HepG2 (cell line): Measurements from ENCODE around the gene ZPR1. TPM values are rescaled to one million over a fixed set of nuclear protein-coding genes. Genes with fewer than 3 reads are reported as not detected.

Experiments
- CREB1 ChIP-seq, 2 experiments: fragments of 450-650 bp in 1 of 2; IDR thresholded peaks; 2 replicates each; pipeline ENCODE4 v1.6.1; 2016 to 2017; ENCODE audit warnings: control low read depth in 1 of 2, mild to moderate bottlenecking in 1 of 2, missing compliant biosample characterization in 1 of 2, missing genetic modification characterization in 1 of 2
- ESRRA ChIP-seq: sonication (generic); formaldehyde crosslinking; IDR thresholded peaks from 2 replicates; pipeline ENCODE4 v1.5.1; 2020; ENCODE audit warnings: mild to moderate bottlenecking, low read depth, missing genetic modification reagents
- HDAC2 ChIP-seq: sonication (generic); formaldehyde crosslinking; IDR thresholded peaks from 2 replicates; pipeline ENCODE4 v1.4.0; 2020; ENCODE audit warnings: missing genetic modification reagents
- LCORL ChIP-seq, 2 experiments: fragments of 450-650 bp in 1 of 2; sonication (generic) in 1 of 2; formaldehyde crosslinking in 1 of 2; IDR thresholded peaks; 2 replicates each; pipeline versions ENCODE4 v1.5.0 to v1.6.1; 2017 to 2020; ENCODE audit warnings: antibody characterized with exemption in 1 of 2, missing genetic modification reagents in 1 of 2
- MAF1 ChIP-seq: sonication (generic); formaldehyde crosslinking; IDR thresholded peaks from 2 replicates; pipeline ENCODE4 v1.5.0; 2020; ENCODE audit warnings: missing genetic modification reagents, borderline replicate concordance
- MED1 ChIP-seq: sonication (generic); formaldehyde crosslinking; IDR thresholded peaks from 2 replicates; pipeline ENCODE4 v1.4.0; 2020; ENCODE audit warnings: missing genetic modification reagents
- PAXIP1 ChIP-seq: sonication (generic); formaldehyde crosslinking; conservative IDR thresholded peaks from 2 replicates; pipeline ENCODE4 v1.4.0; 2020; ENCODE audit warnings: mild to moderate bottlenecking, missing genetic modification reagents, moderate library complexity
- RFX3 ChIP-seq: IDR thresholded peaks from 2 replicates; pipeline ENCODE4 v1.6.1; 2016; ENCODE audit warnings: missing biosample characterization, missing genetic modification reagents
- RXRB ChIP-seq: IDR thresholded peaks from 2 replicates; pipeline ENCODE4 v1.6.1; 2016; ENCODE audit warnings: borderline replicate concordance, missing genetic modification reagents, missing compliant biosample characterization
- SMAD1 ChIP-seq: sonication (generic); formaldehyde crosslinking; IDR thresholded peaks from 2 replicates; pipeline ENCODE4 v1.4.0; 2020; ENCODE audit warnings: missing genetic modification reagents, low read depth, mild to moderate bottlenecking, borderline replicate concordance
- SOX13 ChIP-seq, 3 experiments: fragments of 450-650 bp in 1 of 3; sonication (generic) in 1 of 3; formaldehyde crosslinking in 1 of 3; IDR thresholded peaks in 2 of 3; conservative IDR thresholded peaks in 1 of 3; 2 replicates each; pipeline versions ENCODE4 v1.5.0 to v1.6.1; 2016 to 2020; ENCODE audit warnings: antibody characterized with exemption in 1 of 3, mild to moderate bottlenecking in 1 of 3, missing compliant biosample characterization in 1 of 3, missing genetic modification reagents in 1 of 3, moderate library complexity in 1 of 3
- ZBTB20 ChIP-seq: sonication (generic); formaldehyde crosslinking; IDR thresholded peaks from 2 replicates; pipeline ENCODE4 v1.8.1; 2023; ENCODE audit warnings: missing genetic modification reagents, low read depth, mild to moderate bottlenecking, borderline replicate concordance
- ZKSCAN5 ChIP-seq: sonication (generic); formaldehyde crosslinking; IDR thresholded peaks from 2 replicates; pipeline ENCODE4 v1.5.1; 2020; ENCODE audit warnings: mild to moderate bottlenecking, missing genetic modification reagents
- ZNF577 ChIP-seq: sonication (generic); formaldehyde crosslinking; IDR thresholded peaks from 2 replicates; pipeline ENCODE4 v1.4.0; 2020; ENCODE audit warnings: mild to moderate bottlenecking, low read depth, missing genetic modification reagents, borderline replicate concordance
- ZNF605 ChIP-seq: sonication (generic); formaldehyde crosslinking; IDR thresholded peaks from 2 replicates; pipeline ENCODE4 v1.8.0; 2022; ENCODE audit warnings: mild to moderate bottlenecking, missing genetic modification reagents
- polyA plus RNA-seq, 8 experiments: library from polyadenylated mRNA; depleted of rRNA in 3 of 8; stranded (reverse) in 7 of 8; unstranded in 1 of 8; fragments of >200 nt; fragmentation: Illumina TruSeq in 4 of 8; extraction: Trizol in 4 of 8; gene quantifications; 2 replicates each; pipeline versions ENCODE4 v1.2.1 to v1.2.3, GENCODE V29; 2011 to 2016; ENCODE audit warnings: low read depth in 4 of 8, missing spikeins in 1 of 8, mixed read lengths in 1 of 8; ENCODE audit not compliant: insufficient read depth in 1 of 8
- total RNA-seq, 5 experiments: library from RNA; depleted of rRNA; stranded (reverse); fragments of >200 nt; fragmentation: Illumina TruSeq; extraction: Trizol; gene quantifications; 2 replicates each; pipeline ENCODE4 v1.2.3, GENCODE V29; 2016; ENCODE audit warnings: low read depth in 1 of 5
- TF ChIP-seq, protein P1 (sequence below): sonication (generic); formaldehyde crosslinking; IDR thresholded peaks from 2 replicates; pipeline ENCODE4 v1.4.0; 2020; ENCODE audit warnings: low read depth, missing genetic modification reagents
- TF ChIP-seq, protein P2 (sequence below): sonication (generic); formaldehyde crosslinking; IDR thresholded peaks from 2 replicates; pipeline ENCODE4 v1.9.0; 2021; ENCODE audit warnings: missing genetic modification reagents, mild to moderate bottlenecking, borderline replicate concordance

Gene ZPR1
- total and polyA plus RNA-seq, 2 of the 13 experiments (the other 11 are each of a cell fraction or from before 2014, with no cell fraction given): 40.0 to 79.3 TPM

- TF ChIP-seq, protein P1, sequence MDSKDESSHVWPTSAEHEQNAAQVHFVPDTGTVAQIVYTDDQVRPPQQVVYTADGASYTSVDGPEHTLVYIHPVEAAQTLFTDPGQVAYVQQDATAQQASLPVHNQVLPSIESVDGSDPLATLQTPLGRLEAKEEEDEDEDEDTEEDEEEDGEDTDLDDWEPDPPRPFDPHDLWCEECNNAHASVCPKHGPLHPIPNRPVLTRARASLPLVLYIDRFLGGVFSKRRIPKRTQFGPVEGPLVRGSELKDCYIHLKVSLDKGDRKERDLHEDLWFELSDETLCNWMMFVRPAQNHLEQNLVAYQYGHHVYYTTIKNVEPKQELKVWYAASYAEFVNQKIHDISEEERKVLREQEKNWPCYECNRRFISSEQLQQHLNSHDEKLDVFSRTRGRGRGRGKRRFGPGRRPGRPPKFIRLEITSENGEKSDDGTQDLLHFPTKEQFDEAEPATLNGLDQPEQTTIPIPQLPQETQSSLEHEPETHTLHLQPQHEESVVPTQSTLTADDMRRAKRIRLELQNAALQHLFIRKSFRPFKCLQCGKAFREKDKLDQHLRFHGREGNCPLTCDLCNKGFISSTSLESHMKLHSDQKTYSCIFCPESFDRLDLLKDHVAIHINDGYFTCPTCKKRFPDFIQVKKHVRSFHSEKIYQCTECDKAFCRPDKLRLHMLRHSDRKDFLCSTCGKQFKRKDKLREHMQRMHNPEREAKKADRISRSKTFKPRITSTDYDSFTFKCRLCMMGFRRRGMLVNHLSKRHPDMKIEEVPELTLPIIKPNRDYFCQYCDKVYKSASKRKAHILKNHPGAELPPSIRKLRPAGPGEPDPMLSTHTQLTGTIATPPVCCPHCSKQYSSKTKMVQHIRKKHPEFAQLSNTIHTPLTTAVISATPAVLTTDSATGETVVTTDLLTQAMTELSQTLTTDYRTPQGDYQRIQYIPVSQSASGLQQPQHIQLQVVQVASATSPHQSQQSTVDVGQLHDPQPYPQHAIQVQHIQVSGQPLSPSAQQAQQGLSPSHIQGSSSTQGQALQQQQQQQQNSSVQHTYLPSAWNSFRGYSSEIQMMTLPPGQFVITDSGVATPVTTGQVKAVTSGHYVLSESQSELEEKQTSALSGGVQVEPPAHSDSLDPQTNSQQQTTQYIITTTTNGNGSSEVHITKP (CRISPR knock-in tag): 0 out of 2 replicates have a peak, but pooled peaks have one; percentile 23
- TF ChIP-seq, protein P2, sequence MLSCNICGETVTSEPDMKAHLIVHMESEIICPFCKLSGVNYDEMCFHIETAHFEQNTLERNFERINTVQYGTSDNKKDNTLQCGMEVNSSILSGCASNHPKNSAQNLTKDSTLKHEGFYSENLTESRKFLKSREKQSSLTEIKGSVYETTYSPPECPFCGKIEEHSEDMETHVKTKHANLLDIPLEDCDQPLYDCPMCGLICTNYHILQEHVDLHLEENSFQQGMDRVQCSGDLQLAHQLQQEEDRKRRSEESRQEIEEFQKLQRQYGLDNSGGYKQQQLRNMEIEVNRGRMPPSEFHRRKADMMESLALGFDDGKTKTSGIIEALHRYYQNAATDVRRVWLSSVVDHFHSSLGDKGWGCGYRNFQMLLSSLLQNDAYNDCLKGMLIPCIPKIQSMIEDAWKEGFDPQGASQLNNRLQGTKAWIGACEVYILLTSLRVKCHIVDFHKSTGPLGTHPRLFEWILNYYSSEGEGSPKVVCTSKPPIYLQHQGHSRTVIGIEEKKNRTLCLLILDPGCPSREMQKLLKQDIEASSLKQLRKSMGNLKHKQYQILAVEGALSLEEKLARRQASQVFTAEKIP: no peak
- peak; percentile 77 for TF ChIP-seq RXRB (CRISPR knock-in tag)
- TF ChIP-seq ZBTB20: peak; percentile 61; the same call in 1 of the 2 replicates
- 0 out of 2 replicates have a peak, but pooled peaks have one; percentile 19 for TF ChIP-seq HDAC2 (CRISPR knock-in tag)
- TF ChIP-seq MED1 (CRISPR knock-in tag): peak; percentile 79
- 0 out of 2 replicates have a peak, but pooled peaks have one; percentile 47 for TF ChIP-seq ESRRA (CRISPR knock-in tag)
- TF ChIP-seq PAXIP1: peak; percentile 37; the same call in 1 of the 2 replicates
- TF ChIP-seq LCORL (IDR thresholded peaks at IDR 0.05): no peak
- peak; percentile 37; the same call in 1 of the 2 replicates for TF ChIP-seq LCORL (CRISPR knock-in tag; IDR thresholded peaks at IDR 0.05)
- peak; percentile 73; the same call in 1 of the 2 replicates for TF ChIP-seq ZNF605 (CRISPR knock-in tag)
- TF ChIP-seq SOX13 (IDR thresholded peaks at IDR 0.05): no peak
- peak in 1 of 2 experiments; percentile 49; a peak in 1 of 4 replicates for TF ChIP-seq SOX13 (CRISPR knock-in tag; conservative IDR thresholded peaks at IDR 0.05 in 1 of 2, IDR thresholded peaks at IDR 0.05 in 1 of 2)
- TF ChIP-seq ZKSCAN5 (CRISPR knock-in tag): peak; percentile 50
- no peak for TF ChIP-seq CREB1 (IDR thresholded peaks at IDR 0.05)
- TF ChIP-seq CREB1 (CRISPR knock-in tag; IDR thresholded peaks at IDR 0.05): 0 out of 2 replicates have a peak, but pooled peaks have one; percentile 44
- TF ChIP-seq SMAD1 (CRISPR knock-in tag): 0 out of 2 replicates have a peak, but pooled peaks have one; percentile 22
- TF ChIP-seq ZNF577 (CRISPR knock-in tag): no peak
- no peak for TF ChIP-seq RFX3 (CRISPR knock-in tag)
- TF ChIP-seq MAF1 (CRISPR knock-in tag): no peak
Observed at GRCh38 chr11:116813781-116814471, 26.1 kb upstream of the ZPR1 start (continued).
